PC-3 (cell line): ENCODE data around the gene SCO1. TPM values are rescaled to one million over a fixed set of nuclear protein-coding genes. Genes with fewer than 3 reads are reported as not detected.
"Not testable (repeated sequence)": the region's sequence is repeated elsewhere in the genome, so short reads cannot be mapped to it uniquely, and the experiment has no call there.

Experiments used
- ATAC-seq: fragments of 200-7000 bp; cut with Tn5 transposase; 2 replicates; pipeline ENCODE4 v1.9.1; 2020; ENCODE audit warnings: mild to moderate bottlenecking, moderate library complexity
- BruUV-seq: library from RNA; stranded (reverse); fragments of 400-500 nt; replicated peaks from 2 replicates; lab custom pipeline; 2021; lab: Mats Ljungman, UMichigan
- CTCF ChIA-PET: fragments of 300-600 bp; sonication (Branson Sonifier 250); formaldehyde crosslinking; loops from one replicate; lab custom pipeline; 2022; ENCODE audit warnings: antibody characterized with exemption; lab: Charles Lee
- POLR2A ChIA-PET: fragments of 300-600 bp; sonication (Branson Sonifier 250); formaldehyde crosslinking; loops from one replicate; lab custom pipeline; 2022; ENCODE audit warnings: antibody characterized with exemption; ENCODE audit not compliant: unreplicated experiment; lab: Charles Lee
- DNase-seq: peaks from one replicate; pipeline ENCODE4 v3.0.0-alpha.2; 2015
- H2AFZ ChIP-seq: fragments of 300-600 bp; sonication (generic); 2 replicates; pipeline ENCODE4 v1.6.0; 2016; ENCODE audit warnings: antibody characterized with exemption, low read length
- H3F3A ChIP-seq: fragments of 300-600 bp; sonication (generic); one replicate; pipeline ENCODE4 v1.6.0; 2017; ENCODE audit warnings: antibody characterized with exemption, low read length, control low read depth, mild to moderate bottlenecking; ENCODE audit not compliant: unreplicated experiment
- H3K27ac ChIP-seq: fragments of 300-600 bp; sonication (generic); 2 replicates; pipeline ENCODE4 v1.5.1; 2016; ENCODE audit warnings: mild to moderate bottlenecking, low read length
- H3K27me3 ChIP-seq: fragments of 300-600 bp; sonication (generic); 2 replicates; pipeline ENCODE4 v1.6.1; 2016; ENCODE audit warnings: low read length, mixed read lengths
- H3K36me3 ChIP-seq: fragments of 300-600 bp; sonication (generic); 2 replicates; pipeline ENCODE4 v1.6.1; 2016; ENCODE audit warnings: low read depth, mixed run types, low read length, mixed read lengths
- H3K4me1 ChIP-seq: fragments of 300-600 bp; sonication (generic); 2 replicates; pipeline ENCODE4 v1.5.1; 2016; ENCODE audit warnings: low read length; ENCODE audit not compliant: insufficient read depth
- H3K4me2 ChIP-seq: fragments of 300-600 bp; sonication (generic); 2 replicates; pipeline ENCODE4 v1.6.0; 2016; ENCODE audit warnings: low read length
- H3K4me3 ChIP-seq: fragments of 300-600 bp; sonication (generic); 2 replicates; pipeline ENCODE4 v1.5.1; 2016; ENCODE audit warnings: mild to moderate bottlenecking, low read length, mixed read lengths
- H3K79me2 ChIP-seq: fragments of 300-600 bp; sonication (generic); 2 replicates; pipeline ENCODE4 v1.6.1; 2017; ENCODE audit warnings: low read length, mixed read lengths
- H3K9ac ChIP-seq: fragments of 300-600 bp; sonication (generic); 2 replicates; pipeline ENCODE4 v1.6.0; 2016; ENCODE audit warnings: mild to moderate bottlenecking, low read length
- H3K9me2 ChIP-seq: fragments of 300-600 bp; sonication (generic); replicated peaks from 2 replicates; pipeline ENCODE4 v1.6.1; 2016; ENCODE audit warnings: mixed run types, low read length, mixed read lengths
- H3K9me3 ChIP-seq: fragments of 300-600 bp; sonication (generic); 2 replicates; pipeline ENCODE4 v1.6.1; 2016; ENCODE audit warnings: low read length, mixed read lengths
- H4K20me1 ChIP-seq: fragments of 300-600 bp; sonication (generic); 2 replicates; pipeline ENCODE4 v1.6.1; 2016; ENCODE audit warnings: low read length, mixed read lengths
- EZH2 ChIP-seq: fragments of 300-600 bp; sonication (generic); IDR thresholded peaks from one replicate; pipeline ENCODE4 v1.6.1; 2017; ENCODE audit warnings: antibody characterized with exemption, mild to moderate bottlenecking, low read length; ENCODE audit not compliant: unreplicated experiment
- EZH2phosphoT487 ChIP-seq: fragments of 300-600 bp; sonication (generic); IDR thresholded peaks from 2 replicates; pipeline ENCODE4 v1.6.1; 2018; ENCODE audit warnings: mild to moderate bottlenecking, antibody characterized with exemption, low read length, borderline replicate concordance
- intact Hi-C: fragments of 100-400 bp; cut with micrococcal nuclease; formaldehyde crosslinking; loops from 2 replicates; pipeline ENCODE4 v1.9.0; 2023
- total RNA-seq: library from RNA; depleted of rRNA; stranded (reverse); fragments of >200 nt; gene quantifications from 2 replicates; pipeline ENCODE4 v1.2.3, GENCODE V29; 2014
- TF ChIP-seq, protein P1 (sequence below): fragments of 300-600 bp; sonication (generic); conservative IDR thresholded peaks from 2 replicates; pipeline ENCODE4 v1.5.1; 2017; ENCODE audit warnings: antibody characterized with exemption, low read depth, mild to moderate bottlenecking, low read length

The SCO1 gene
- total RNA-seq, 1 experiment from 2014 or later = 59.7 TPM

DNA sequence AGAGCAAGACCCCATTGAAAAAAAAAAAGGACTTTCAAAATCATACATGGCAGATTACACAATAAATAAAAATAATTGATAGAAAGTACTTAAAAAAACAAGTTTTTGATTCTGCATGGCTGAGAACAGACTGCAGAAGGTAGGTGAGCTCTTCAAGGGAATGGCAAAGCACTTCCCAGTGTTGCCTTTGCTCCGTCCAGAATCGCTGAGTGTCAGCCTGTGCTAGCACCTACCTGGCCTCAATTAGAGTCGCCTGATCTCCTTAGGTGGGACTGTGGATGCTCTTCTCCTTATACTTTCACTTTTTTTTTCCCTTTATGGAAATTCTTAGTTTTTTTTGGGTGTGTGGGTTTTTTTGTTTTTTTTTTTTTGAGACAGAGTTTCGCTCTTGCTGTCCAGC is 38.5 kb upstream of the SCO1 start:
- Histone ChIP-seq H3K9ac (no peak overlapping the region), H3K4me2 (no peak overlapping the region), H3K27ac (no peak overlapping the region), H2AFZ (no peak overlapping the region), H3K9me3 (no peaks in the 10 kb centered on the region), H3K79me2 (no peaks in the 10 kb centered on the region), H3F3A (no peaks in the 10 kb centered on the region), H3K9me2 (no peaks in the 10 kb centered on the region), H3K4me3 (no peak overlapping the region), H3K27me3 (no peaks in the 10 kb centered on the region), H3K36me3 (no peaks in the 10 kb centered on the region), H4K20me1 (no peaks in the 10 kb centered on the region), H3K4me1 (peaks cover 3% of the 10 kb centered on the region; the same call in 1 of the 2 replicates)
- DNase-seq (no peak), ATAC-seq (no peak)
- intact Hi-C loops = no loop called here
- TF ChIP-seq EZH2phosphoT487 = no peak
- TF ChIP-seq EZH2 = no peak
- TF ChIP-seq, protein P1, sequence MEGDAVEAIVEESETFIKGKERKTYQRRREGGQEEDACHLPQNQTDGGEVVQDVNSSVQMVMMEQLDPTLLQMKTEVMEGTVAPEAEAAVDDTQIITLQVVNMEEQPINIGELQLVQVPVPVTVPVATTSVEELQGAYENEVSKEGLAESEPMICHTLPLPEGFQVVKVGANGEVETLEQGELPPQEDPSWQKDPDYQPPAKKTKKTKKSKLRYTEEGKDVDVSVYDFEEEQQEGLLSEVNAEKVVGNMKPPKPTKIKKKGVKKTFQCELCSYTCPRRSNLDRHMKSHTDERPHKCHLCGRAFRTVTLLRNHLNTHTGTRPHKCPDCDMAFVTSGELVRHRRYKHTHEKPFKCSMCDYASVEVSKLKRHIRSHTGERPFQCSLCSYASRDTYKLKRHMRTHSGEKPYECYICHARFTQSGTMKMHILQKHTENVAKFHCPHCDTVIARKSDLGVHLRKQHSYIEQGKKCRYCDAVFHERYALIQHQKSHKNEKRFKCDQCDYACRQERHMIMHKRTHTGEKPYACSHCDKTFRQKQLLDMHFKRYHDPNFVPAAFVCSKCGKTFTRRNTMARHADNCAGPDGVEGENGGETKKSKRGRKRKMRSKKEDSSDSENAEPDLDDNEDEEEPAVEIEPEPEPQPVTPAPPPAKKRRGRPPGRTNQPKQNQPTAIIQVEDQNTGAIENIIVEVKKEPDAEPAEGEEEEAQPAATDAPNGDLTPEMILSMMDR = no peak
- ChIA-PET POLR2A (no interaction called here), CTCF (interaction anchor here (1.7 kb wide), 1 partner anchor 109 kb away, joined by 4 read pairs; no protein-coding TSS in a partner anchor)
- no TSS peak for BruUV-seq

DNA sequence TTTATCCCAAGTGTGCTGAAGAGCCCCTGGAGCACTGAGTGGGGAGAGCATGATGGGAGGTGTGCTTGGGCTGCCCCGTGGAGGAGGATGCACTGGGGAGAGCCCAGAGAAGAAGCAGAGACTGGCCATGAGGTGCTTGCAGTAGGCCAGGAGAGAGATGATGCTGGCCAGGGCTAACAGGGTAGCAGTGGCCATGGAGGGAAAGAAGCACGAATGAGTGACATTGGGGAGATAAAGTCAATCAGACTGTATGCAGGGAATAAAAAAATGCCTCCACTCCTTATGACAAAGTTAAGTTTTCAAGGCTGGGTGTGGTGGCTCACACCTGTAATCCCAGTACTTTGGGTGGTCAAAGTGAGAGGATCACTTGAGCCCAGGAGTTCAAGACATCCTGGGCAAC is 37.9 kb upstream of the SCO1 start:
- intact Hi-C loops = no loop called here
- POLR2A ChIA-PET = no interaction called here
- Histone ChIP-seq H3K9me3 (no peaks in the 10 kb centered on the region), H3K4me2 (no peak overlapping the region), H3K4me1 (peaks cover 3% of the 10 kb centered on the region; the same call in 1 of the 2 replicates), H3K27ac (no peak overlapping the region), H4K20me1 (no peaks in the 10 kb centered on the region), H3K79me2 (no peaks in the 10 kb centered on the region), H3F3A (no peaks in the 10 kb centered on the region), H3K9ac (no peak overlapping the region), H3K36me3 (no peaks in the 10 kb centered on the region), H3K27me3 (no peaks in the 10 kb centered on the region), H3K4me3 (no peak overlapping the region), H3K9me2 (no peaks in the 10 kb centered on the region), H2AFZ (no peak overlapping the region)
- no peak for ATAC-seq
- TF ChIP-seq EZH2phosphoT487 = no peak
- TF ChIP-seq, protein P1 = no peak
- no peak for DNase-seq
- BruUV-seq = no TSS peak
- CTCF ChIA-PET = interaction anchor here (1.7 kb wide), 1 partner anchor 110 kb away, joined by 4 read pairs; no protein-coding TSS in a partner anchor

DNA sequence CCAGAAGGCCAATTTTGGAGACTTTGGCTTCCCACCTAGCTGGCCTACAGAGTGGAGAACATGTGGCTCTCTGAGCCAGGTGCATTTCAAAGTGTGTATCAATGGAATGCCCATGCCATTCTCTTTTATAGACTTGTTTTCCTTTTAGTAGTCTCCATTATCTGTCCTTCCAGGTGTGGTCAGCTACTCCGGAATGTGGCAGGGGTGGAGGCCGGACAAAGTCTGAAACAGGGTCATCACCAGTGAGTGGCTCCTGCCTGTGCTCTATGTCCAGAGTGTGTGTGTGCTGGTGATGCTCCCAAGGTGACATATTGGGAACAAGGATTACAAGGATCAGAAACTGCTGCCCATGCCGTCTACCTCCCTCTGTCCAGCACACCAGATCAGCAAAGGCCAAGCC is 36.3 kb upstream of the SCO1 start:
- no peak for ATAC-seq

DNA sequence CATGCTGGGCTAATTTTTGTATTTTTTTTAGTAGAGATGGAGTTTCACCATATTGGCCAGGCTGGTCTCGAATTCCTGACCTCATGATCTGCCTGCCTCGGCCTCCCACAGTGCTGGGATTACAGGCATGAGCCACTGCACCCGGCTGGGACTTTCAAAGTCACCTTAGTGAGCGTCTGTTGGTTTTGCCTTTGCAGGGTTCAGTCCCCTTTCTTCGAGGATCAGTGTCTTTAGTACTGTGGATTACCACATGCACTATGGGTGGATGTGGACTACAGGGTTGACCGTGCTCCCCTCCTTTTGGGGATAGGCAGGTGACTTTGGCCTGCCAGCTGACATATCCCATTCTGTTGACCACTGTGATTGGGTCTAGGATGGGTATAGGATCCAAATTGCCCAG is 34.8 kb upstream of the SCO1 start:
- H3K9ac ChIP-seq, H3K4me1 ChIP-seq, H3K79me2 ChIP-seq, H2AFZ ChIP-seq, H3F3A ChIP-seq, H3K9me2 ChIP-seq, H3K4me3 ChIP-seq, H4K20me1 ChIP-seq, H3K9me3 ChIP-seq, CTCF ChIA-PET, DNase-seq, H3K4me2 ChIP-seq, ATAC-seq, intact Hi-C loops, H3K36me3 ChIP-seq, H3K27me3 ChIP-seq, POLR2A ChIA-PET, H3K27ac ChIP-seq, BruUV-seq: not testable (repeated sequence)

More for the DNA sequence above, 36.3 kb upstream of the SCO1 start:
- DNase-seq = no peak
- CTCF ChIA-PET = no interaction called here
- Histone ChIP-seq H3K9ac (no peak overlapping the region), H4K20me1 (no peaks in the 10 kb centered on the region), H3K4me3 (no peak overlapping the region), H2AFZ (no peak overlapping the region), H3K9me3 (no peaks in the 10 kb centered on the region), H3K4me1 (peaks cover 3% of the 10 kb centered on the region; the same call in 1 of the 2 replicates), H3K36me3 (no peaks in the 10 kb centered on the region), H3K4me2 (no peak overlapping the region), H3K27me3 (no peaks in the 10 kb centered on the region), H3K9me2 (no peaks in the 10 kb centered on the region), H3F3A (no peaks in the 10 kb centered on the region), H3K79me2 (no peaks in the 10 kb centered on the region), H3K27ac (no peak overlapping the region)
- intact Hi-C loops = no loop called here
- POLR2A ChIA-PET = no interaction called here
- BruUV-seq = no TSS peak
- TF ChIP-seq EZH2phosphoT487 = no peak
- TF ChIP-seq, protein P1 = no peak
- TF ChIP-seq EZH2 = no peak
